Neural progenitor cell (in vitro differentiated cells): Measurements from ENCODE around the gene FHAD1. TPM values are rescaled to one million over a fixed set of nuclear protein-coding genes. Genes with fewer than 3 reads are reported as not detected.

Experiments used
- DNase-seq: peaks from one replicate; pipeline ENCODE4 v3.0.0-alpha.2; 2016; ENCODE audit warnings: low spot score
- H2AFZ ChIP-seq: fragments of 200-600 bp; sonication (generic); replicated peaks from 2 replicates; pipeline ENCODE4 v1.6.1; 2016; ENCODE audit warnings: antibody characterized with exemption
- H3F3A ChIP-seq: fragments of 200-600 bp; sonication (generic); 2 replicates; pipeline ENCODE4 v1.6.1; 2016; ENCODE audit warnings: antibody characterized with exemption, low read depth
- H3K27ac ChIP-seq: fragments of 200-600 bp; sonication (generic); 2 replicates; pipeline ENCODE4 v1.5.1; 2016; ENCODE audit warnings: mild to moderate bottlenecking
- H3K27me3 ChIP-seq: fragments of 200-600 bp; sonication (generic); 2 replicates; pipeline ENCODE4 v1.6.1; 2016; ENCODE audit warnings: mild to moderate bottlenecking, moderate library complexity
- H3K36me3 ChIP-seq: fragments of 200-600 bp; sonication (generic); 2 replicates; pipeline ENCODE4 v1.5.1; 2016
- H3K4me1 ChIP-seq: fragments of 200-600 bp; sonication (generic); 2 replicates; pipeline ENCODE4 v1.6.1; 2016; ENCODE audit warnings: mixed run types
- H3K4me2 ChIP-seq: fragments of 200-600 bp; sonication (generic); 2 replicates; pipeline ENCODE4 v1.6.1; 2016
- H3K4me3 ChIP-seq: fragments of 200-600 bp; sonication (generic); 2 replicates; pipeline ENCODE4 v1.5.1; 2016
- H3K79me2 ChIP-seq: fragments of 200-600 bp; sonication (generic); 2 replicates; pipeline ENCODE4 v1.6.1; 2016; ENCODE audit warnings: low read depth
- H3K9ac ChIP-seq: fragments of 200-600 bp; sonication (generic); 2 replicates; pipeline ENCODE4 v1.6.1; 2016
- H3K9me3 ChIP-seq: fragments of 200-600 bp; sonication (generic); 2 replicates; pipeline ENCODE4 v1.5.1; 2016; ENCODE audit warnings: low read depth
- H4K20me1 ChIP-seq: fragments of 200-600 bp; sonication (generic); 2 replicates; pipeline ENCODE4 v1.6.1; 2016; ENCODE audit warnings: low read depth
- H3K27ac Mint-ChIP-seq: 3 replicates; pipeline ENCODE4 v1.8.0; 2021; ENCODE audit warnings: mixed read lengths
- H3K27me3 Mint-ChIP-seq: 2 replicates; pipeline ENCODE4 v1.8.0; 2022; ENCODE audit warnings: low read depth, mild to moderate bottlenecking, inconsistent platforms, moderate library complexity, mixed read lengths; ENCODE audit not compliant: insufficient read depth
- H3K36me3 Mint-ChIP-seq: 3 replicates; pipeline ENCODE4 v1.8.0; 2021; ENCODE audit warnings: mixed read lengths
- H3K4me1 Mint-ChIP-seq: 3 replicates; pipeline ENCODE4 v1.8.0; 2021; ENCODE audit warnings: mixed read lengths
- H3K4me3 Mint-ChIP-seq: 3 replicates; pipeline ENCODE4 v1.8.0; 2021; ENCODE audit warnings: mild to moderate bottlenecking, moderate library complexity, mixed read lengths
- H3K9me3 Mint-ChIP-seq: 3 replicates; pipeline ENCODE4 v1.8.0; 2020; ENCODE audit warnings: mixed read lengths
- EZH2 ChIP-seq: fragments of 200-600 bp; sonication (generic); IDR thresholded peaks from 2 replicates; pipeline ENCODE4 v1.6.1; 2017; ENCODE audit warnings: antibody characterized with exemption, mild to moderate bottlenecking, moderate library complexity
- EZH2phosphoT487 ChIP-seq: fragments of 200-600 bp; sonication (generic); IDR thresholded peaks from 2 replicates; pipeline ENCODE4 v1.6.1; 2017; ENCODE audit warnings: antibody characterized with exemption
- total RNA-seq: library from RNA; depleted of rRNA; stranded (reverse); fragments of >200 nt; gene quantifications from 2 replicates; pipeline ENCODE4 v1.2.3, GENCODE V29; 2015; ENCODE audit warnings: low replicate concordance
- TF ChIP-seq, protein P1 (sequence below): fragments of 200-600 bp; sonication (generic); IDR thresholded peaks from 2 replicates; pipeline ENCODE4 v1.5.1; 2017; ENCODE audit warnings: antibody characterized with exemption, mild to moderate bottlenecking

Gene FHAD1
- total RNA-seq, 1 donor from 2014 or later: 9.1 TPM

DNA sequence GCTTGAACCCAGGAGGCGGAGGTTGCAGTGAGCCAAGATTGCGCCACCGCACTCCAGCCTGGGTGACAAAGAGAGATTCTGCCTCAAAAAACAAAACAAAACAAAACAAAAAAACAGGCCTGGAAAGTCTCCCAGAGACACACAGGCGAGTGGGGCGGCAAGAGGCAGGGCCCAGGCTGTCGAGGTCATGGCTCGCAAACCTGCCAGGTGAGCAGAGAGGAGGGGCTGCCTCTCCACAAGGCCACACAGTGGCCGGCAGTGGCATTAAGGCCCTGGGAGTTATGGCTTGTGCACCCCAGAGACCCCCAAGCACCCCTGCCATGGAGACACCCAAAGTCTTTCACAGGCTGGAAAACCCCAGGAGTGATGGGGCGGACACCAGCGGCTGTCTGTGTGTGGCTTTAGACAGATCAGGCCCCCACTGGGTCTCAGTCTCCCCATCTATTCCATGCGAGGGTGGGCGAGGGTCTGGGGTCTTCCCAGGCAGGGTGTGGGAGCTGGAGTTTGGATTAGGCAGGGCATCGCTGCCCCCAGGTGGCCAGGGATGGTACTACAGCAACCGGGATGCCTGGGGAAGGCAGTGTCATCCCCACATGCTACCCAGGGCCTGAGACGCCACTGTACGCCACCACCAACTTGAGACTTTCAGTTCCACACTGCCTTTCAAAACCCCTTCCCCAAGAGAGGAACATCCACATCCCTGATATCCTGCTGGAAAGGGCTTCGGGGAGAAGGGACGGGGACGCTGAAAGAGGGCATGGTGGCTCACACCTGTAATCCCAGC, 184.0 kb downstream of the FHAD1 start:
- DNase-seq: peak; percentile 77
- Histone ChIP-seq H3K36me3 (no peaks in the 10 kb centered on the region), H3K4me1 (no peaks in the 10 kb centered on the region), H2AFZ (no peak overlapping the region), H3F3A (no peaks in the 10 kb centered on the region), H3K9me3 (no peaks in the 10 kb centered on the region), H3K79me2 (no peaks in the 10 kb centered on the region), H3K4me2 (no peak overlapping the region), H3K9ac (no peak overlapping the region), H3K27me3 (no peaks in the 10 kb centered on the region), H3K4me3 (no peak overlapping the region), H3K27ac (no peak overlapping the region), H4K20me1 (no peaks in the 10 kb centered on the region)
- H3K27me3 Mint-ChIP-seq: peaks cover 10% of the 10 kb centered on the region
- H3K27ac Mint-ChIP-seq: no peak overlapping the region
- no peaks in the 10 kb centered on the region for H3K9me3 Mint-ChIP-seq
- peaks cover 15% of the 10 kb centered on the region for H3K4me1 Mint-ChIP-seq
- TF ChIP-seq, protein P1, sequence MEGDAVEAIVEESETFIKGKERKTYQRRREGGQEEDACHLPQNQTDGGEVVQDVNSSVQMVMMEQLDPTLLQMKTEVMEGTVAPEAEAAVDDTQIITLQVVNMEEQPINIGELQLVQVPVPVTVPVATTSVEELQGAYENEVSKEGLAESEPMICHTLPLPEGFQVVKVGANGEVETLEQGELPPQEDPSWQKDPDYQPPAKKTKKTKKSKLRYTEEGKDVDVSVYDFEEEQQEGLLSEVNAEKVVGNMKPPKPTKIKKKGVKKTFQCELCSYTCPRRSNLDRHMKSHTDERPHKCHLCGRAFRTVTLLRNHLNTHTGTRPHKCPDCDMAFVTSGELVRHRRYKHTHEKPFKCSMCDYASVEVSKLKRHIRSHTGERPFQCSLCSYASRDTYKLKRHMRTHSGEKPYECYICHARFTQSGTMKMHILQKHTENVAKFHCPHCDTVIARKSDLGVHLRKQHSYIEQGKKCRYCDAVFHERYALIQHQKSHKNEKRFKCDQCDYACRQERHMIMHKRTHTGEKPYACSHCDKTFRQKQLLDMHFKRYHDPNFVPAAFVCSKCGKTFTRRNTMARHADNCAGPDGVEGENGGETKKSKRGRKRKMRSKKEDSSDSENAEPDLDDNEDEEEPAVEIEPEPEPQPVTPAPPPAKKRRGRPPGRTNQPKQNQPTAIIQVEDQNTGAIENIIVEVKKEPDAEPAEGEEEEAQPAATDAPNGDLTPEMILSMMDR: peak; percentile 90
- TF ChIP-seq EZH2phosphoT487: no peak
- no peak overlapping the region for H3K4me3 Mint-ChIP-seq
- no peaks in the 10 kb centered on the region for H3K36me3 Mint-ChIP-seq

GRCh38 chr1:15431571-15431948, 184.5 kb downstream of the FHAD1 start:
- Mint-ChIP-seq H3K27me3 (peaks cover 10% of the 10 kb centered on the region), H3K4me1 (peaks cover 9% of the 10 kb centered on the region), H3K9me3 (no peaks in the 10 kb centered on the region), H3K27ac (no peak overlapping the region), H3K4me3 (no peak overlapping the region), H3K36me3 (no peaks in the 10 kb centered on the region)
- Histone ChIP-seq H3K36me3 (no peaks in the 10 kb centered on the region), H3K9me3 (no peaks in the 10 kb centered on the region), H3K4me1 (no peaks in the 10 kb centered on the region), H3K9ac (no peak overlapping the region), H4K20me1 (no peaks in the 10 kb centered on the region), H3K4me3 (no peak overlapping the region), H3K79me2 (no peaks in the 10 kb centered on the region), H3F3A (no peaks in the 10 kb centered on the region), H3K27me3 (no peaks in the 10 kb centered on the region), H2AFZ (no peak overlapping the region), H3K4me2 (no peak overlapping the region), H3K27ac (no peak overlapping the region)
- TF ChIP-seq EZH2phosphoT487 (no peak), EZH2 (no peak)
- TF ChIP-seq, protein P1: no peak
- DNase-seq: no peak

DNA sequence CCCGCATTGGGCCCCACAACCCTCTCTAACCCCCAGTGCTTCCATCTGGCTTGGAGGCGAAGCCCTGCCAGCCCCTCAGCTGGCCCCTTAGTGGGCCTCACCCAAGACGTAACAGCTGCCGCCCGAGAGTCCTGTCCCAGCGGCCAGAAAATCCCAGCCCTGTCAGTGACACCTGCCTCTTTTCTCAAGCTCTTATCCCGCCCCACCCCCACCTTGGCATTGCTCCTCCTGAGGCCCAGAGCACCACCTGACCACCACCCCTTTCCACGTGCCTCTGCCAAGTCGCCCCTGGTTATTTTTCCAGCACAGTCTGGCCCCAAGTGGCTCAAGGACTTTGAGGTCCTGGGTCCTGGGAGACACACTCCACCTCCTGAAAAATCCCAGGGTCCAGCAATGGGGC, 185.3 kb downstream of the FHAD1 start:
- Histone ChIP-seq H4K20me1 (no peaks in the 10 kb centered on the region), H3K27me3 (no peaks in the 10 kb centered on the region), H3K4me2 (no peak overlapping the region), H3K4me1 (no peaks in the 10 kb centered on the region), H3K36me3 (no peaks in the 10 kb centered on the region), H3K9ac (no peak overlapping the region), H3K27ac (no peak overlapping the region), H2AFZ (no peak overlapping the region), H3K9me3 (no peaks in the 10 kb centered on the region), H3F3A (no peaks in the 10 kb centered on the region), H3K4me3 (no peak overlapping the region), H3K79me2 (no peaks in the 10 kb centered on the region)
- TF ChIP-seq EZH2 (no peak), EZH2phosphoT487 (no peak)
- TF ChIP-seq, protein P1: no peak
- no peak overlapping the region for H3K4me3 Mint-ChIP-seq
- H3K4me1 Mint-ChIP-seq: peaks cover 10% of the 10 kb centered on the region
- no peak for DNase-seq
- no peaks in the 10 kb centered on the region for H3K36me3 Mint-ChIP-seq
- no peaks in the 10 kb centered on the region for H3K9me3 Mint-ChIP-seq
- no peak overlapping the region for H3K27ac Mint-ChIP-seq
- H3K27me3 Mint-ChIP-seq: peaks cover 13% of the 10 kb centered on the region
